HG02759 (cell line): Measurements from ENCODE around the gene PSMG1.
"Not testable (repeated sequence)": the region's sequence is repeated elsewhere in the genome, so short reads cannot be mapped to it uniquely, and the experiment has no call there.

Source experiments
- ATAC-seq: cut with Tn5 transposase; IDR thresholded peaks from one replicate; pipeline ENCODE4 v1.9.1; 2021; ENCODE audit warnings: mild to moderate bottlenecking, moderate library complexity; ENCODE audit not compliant: unreplicated experiment

Gene PSMG1, protein sequence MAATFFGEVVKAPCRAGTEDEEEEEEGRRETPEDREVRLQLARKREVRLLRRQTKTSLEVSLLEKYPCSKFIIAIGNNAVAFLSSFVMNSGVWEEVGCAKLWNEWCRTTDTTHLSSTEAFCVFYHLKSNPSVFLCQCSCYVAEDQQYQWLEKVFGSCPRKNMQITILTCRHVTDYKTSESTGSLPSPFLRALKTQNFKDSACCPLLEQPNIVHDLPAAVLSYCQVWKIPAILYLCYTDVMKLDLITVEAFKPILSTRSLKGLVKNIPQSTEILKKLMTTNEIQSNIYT

DNA sequence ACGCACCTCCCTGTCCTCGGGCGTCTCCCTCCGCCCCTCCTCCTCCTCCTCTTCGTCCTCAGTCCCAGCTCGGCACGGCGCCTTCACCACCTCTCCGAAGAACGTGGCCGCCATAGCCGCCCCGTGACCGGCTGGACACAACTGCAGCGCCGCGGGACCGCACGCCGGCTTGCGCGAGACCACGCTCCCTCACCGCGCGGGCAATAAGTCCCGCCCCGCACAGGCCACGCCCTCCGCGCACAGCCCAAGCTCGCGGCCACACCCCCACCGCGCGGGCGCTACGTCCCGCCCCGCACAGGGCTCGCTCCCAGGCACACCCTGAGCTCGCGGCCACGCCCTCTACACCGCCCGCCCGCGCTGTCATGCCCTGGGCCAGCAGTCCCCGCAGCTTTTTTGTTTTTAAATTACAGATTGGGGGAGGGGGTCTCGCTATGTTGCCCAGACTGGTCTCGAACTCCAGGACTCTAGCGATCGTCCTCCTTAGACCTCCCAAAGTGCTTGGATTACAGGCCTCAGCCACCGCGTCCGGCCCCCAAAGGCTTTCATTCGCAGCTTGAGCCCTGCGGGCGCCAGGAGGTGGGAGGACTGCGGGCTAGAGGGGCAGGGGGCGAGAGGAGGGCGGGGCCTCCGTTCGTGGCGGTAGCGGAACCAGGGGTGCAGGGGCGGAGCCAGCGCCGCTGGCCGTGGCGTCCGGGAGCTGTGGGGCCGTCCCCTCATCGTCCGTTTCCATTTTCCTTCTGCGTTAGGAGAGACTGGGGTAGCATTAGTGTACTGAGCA, at the start of gene PSMG1:
TSS of gene PSMG1 (minus strand) at position 180 of the 778 bp plus-strand sequence. CDS start at position 114, 66 bp downstream.
- peak; percentile 89 for ATAC-seq

DNA sequence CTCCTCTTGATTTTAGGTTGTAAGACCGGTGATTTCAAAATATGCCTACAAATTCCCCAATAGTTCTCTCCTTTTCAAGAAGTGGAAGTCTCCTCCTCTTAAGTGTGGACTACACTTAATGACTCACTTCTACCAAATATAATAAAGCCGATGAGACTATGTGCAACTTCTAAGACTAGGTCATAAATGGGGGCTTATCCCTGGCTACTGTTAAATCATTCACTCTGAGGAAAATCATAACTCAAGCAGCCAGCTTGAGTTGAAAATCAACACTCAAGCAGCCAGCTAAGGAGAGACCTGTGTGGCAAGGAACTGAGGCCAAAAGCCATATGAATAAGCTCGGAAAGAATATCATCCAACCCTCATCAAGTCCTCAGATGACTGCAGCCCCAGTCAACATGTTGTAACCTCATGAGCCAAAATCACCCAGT, 49.6 kb upstream of the PSMG1 start:
- ATAC-seq: no peak

DNA sequence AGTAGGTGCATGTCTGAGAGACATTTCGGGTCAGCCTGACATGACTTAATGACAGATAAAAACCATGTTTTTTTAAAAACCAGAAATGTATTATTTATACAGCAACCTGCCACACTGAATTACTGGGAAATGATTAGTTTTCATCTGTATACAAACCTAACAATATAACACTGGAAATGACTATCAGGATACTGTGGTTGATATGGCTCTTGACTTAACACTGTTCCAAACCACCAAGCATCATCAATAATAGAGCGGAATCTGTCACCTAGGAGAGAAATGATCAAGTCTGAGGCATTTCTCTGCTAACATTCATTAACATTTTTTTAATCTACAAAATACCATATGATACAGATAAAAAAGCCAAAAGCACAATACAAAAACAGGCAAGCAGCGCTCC, 41.7 kb upstream of the PSMG1 start:
- ATAC-seq: no peak

DNA sequence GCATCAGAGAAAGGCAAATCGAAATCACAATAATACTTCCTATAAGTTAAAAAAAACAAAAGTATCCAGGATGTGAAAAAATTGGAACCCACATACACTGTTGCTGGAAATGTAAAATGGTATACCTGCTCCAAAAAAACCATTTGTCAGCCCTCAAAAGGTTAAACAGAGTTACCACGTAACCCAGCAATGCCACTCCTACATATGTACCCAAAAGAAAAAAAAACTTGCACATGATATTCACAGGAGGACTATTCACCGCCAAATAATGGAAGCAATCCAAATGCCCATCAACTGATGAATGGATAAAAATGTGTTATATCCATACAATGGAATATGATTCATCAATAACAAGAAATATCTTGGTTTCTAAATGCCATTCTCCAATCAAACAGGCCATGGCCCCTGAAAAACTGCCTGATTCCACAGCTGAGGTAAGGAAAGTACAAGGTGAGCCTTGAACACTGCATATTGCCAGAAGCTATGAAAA, 38.8 kb upstream of the PSMG1 start:
- ATAC-seq: no peak

DNA sequence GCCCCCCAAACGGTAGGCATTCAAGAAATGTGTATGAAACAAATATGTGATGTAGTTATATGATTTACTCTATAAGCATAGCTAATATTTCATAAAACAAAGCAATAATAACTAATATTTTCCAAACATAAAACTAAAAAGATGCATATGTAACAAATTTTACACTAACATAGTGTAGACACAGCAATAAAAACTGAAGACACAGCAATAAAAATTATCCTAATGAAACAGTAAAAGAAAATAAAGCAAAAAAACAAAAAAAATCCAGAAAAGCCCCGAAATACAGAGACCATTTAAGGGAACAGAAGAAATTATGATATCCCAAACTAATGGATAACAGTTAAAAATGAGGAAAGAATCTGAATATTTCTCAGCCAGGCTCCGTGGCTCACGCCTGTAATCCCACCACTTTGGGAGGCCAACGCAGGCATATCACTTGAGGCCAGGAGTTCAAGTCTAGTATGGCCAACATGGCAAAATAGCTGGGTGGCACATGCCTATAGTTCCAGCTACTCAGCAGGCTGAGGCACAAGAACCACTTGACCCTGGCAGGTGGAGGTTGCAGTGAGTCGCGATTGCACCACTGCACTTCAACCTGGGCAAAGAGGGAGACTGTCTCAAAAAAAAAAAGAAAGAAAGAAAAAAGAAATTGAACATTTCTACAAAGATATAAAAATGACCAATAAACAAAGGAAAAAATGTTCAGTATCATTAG, 38.2 kb upstream of the PSMG1 start:
- no peak for ATAC-seq

DNA sequence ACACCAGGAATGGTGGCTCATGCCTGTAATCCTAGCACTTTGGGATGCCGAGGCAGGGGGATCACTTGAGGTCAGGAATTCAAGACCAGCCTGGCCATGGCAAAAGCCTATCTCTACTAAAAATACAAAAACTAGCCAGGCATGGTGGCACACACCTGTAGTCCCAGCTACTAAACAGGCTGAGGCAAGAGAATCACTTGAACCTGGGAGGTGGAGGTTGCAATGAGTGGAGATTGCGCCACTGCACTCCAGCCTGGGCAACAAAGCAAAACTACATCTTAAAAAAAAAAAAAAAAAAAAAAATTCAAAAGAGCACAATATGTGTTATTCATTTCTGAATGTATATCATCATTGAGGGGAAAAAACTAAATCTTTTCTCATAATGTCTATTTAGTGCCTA, 37.6 kb upstream of the PSMG1 start:
- not testable (repeated sequence) for ATAC-seq

DNA sequence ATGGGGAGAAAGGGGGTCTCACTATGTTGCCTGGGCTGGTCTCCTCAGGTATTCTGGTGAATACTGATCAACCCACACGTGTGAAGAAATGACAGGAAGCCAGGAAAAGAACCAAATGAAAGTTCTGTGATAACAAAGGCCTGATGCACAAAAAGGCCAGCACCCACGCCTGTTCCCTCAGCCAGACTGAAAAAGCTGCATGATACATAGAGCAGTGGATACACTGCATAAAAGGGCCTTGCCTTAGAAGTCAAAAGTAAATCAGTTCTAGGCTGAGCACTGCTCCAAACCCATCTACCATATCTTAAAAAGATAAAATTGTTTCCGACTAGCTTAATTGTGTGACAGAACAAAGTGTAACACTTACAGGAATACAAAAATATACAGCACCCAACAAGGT, 36.9 kb upstream of the PSMG1 start:
- ATAC-seq: no peak

DNA sequence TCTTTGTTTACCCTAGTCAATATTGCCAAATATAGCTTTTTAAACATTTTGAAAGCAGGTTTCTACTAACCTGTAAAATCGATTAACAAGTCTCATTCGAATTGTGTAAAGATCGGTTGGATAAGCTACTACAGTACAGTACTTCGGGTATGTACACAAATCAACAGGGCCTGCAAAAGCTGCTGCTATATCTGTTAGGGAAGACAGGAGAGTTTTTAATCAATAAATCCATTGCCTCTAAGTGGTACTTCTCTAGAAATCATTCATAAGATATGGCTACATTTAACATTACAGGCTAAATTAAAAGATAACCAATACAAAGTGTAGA, 34.8 kb upstream of the PSMG1 start:
- ATAC-seq: no peak

DNA sequence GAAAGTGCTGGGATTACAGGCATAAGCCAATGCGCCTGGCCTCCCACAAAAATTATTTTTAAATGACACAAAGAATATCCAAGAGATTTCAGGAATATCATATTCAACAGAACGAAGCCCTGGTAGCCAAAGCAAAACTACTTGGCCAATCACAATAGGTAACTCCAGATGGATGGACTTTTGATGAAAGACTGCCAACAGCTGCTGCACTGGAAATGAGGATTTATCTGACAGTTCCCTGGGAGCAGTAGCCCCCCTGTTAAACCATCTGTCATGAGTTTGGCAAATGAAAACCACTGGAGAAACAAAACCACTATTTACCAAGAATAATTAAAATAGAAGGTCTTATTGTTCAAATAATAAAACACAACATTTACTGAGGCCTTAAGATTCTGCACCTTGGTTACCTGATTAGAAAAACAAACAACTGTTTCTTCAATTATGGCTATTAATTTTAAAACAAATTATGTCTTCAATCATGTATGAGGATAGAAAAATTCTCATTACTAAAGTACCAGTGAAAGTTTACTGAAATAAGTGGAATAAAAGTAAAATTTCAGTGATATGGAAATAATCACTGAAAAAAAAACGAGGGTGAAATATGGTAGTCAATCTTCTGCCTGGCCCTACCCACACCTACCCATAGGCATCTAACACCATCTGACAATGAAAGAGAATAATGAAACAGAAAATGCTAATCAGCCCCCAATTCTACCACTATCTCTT, 34.3 kb upstream of the PSMG1 start:
- no peak for ATAC-seq

DNA sequence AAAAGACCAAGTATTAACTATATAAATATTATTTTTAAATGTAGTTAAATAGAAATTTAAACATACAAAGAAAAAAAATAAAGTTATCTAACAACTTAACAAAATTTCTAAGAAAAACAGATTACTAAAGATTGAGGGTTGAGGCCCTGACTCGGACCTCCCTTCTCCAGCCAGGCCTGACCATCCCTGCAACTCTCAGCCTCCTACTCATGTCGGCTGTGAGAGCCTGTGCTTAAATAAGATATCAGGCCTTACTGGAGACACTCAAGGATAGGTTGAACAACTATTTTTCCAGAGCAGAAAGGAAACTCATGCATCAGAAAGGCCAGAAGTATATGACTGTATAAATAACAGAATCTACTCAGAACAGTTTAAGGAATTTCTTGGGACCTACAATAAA, 33.0 kb upstream of the PSMG1 start:
- no peak for ATAC-seq

DNA sequence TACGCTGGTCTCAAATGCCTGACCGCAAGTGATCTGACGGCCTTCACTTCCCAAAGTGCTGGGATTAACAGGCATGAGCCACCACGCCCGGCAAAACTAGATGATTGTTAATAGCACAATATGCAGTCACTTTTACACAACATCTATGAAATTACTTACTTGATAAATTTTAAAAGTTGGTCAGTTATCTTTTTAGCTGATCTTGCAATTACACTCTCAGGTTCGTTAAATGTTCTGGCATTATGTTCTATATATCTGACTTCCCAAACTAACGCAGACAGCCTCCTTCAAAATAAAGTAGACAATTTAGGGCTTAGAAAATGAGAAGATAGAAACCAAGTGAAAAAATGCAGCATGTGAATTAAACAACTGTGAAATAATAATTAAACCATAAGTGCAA, 31.8 kb upstream of the PSMG1 start:
- no peak for ATAC-seq

DNA sequence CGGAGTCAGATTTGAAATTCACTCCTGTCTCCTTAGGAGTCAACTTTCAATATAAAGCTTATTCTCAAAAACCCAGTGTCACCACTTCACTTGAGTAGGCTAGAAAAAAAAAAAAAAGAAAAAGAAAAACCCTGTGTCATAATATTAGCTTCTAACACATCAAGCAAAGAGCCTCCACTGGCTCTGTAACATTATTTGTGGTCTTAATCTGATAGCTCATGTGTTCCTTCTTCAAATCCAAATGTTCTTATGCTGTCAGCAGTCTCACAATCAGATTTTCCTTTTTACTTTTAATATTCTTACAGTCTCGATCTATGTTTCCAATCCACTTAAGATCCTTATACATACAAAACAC, 26.1 kb upstream of the PSMG1 start:
- no peak for ATAC-seq

DNA sequence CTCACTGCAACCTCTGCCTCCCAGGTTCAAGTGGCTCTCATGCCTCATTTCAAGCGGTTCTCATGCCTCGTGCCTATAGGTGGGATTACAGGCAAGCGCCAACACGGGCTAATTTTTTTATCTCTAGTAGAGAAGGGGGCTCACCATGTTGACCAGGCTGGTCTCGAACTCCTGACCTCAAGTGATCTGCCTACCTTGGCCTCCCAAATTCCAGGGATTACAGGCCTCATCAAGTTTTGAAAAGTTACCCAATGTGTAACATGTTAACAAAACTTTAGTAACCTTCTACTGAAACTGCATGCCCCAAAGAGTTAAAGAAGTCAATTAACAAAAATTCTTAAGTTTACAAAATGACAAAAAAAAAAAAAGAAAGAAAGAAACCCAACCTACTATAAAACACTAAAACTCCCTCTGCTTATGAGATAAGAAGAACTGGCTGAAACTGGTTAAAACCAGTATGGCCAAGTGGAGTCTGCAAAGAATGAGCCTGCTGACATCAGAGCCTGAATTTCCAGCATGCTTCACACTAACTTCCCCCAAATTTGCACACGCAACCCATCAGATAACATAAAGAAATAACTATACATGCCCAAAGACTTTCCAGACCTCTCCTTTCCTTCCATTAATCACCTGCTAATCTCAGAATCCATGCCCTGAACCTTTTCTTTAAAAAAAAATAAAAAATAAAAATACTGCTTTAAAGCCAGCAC, 25.5 kb upstream of the PSMG1 start:
- ATAC-seq: no peak

DNA sequence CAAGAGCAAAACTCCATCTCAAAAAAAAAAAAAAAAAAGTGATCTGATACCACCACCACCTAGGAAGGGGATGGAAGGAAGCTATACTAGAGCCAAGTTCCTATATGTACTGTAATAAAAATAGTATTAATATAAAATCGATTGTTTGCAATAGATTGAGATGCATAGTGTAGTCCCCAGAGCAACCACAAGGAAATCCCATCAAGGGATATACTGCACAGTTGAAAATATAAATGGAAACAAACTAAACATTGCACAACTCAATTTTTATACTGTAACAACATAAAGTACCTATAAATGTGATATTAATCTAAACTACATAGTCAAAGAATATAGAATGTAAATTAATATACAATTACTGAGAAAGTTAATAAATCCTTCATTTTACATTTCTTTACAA, 20.9 kb upstream of the PSMG1 start:
- ATAC-seq: no peak

DNA sequence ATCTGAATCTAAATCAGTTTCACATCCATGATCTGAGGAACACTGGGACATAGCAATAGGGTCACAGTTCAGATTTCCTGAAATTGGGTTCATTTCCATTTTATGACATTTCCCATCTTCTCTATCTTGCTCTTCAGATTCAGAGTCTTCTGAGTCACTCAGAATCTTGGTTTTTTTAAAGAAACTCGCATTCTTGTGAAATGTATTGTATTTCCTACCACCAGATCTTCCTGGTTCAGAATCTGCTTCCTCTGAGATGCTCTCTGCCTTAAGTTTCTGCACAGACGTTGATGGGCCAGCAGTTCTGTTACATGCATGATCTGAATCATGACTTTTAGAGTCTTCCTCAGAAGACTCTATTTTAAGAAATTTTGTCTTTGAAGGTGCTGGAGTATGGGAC, 15.5 kb upstream of the PSMG1 start:
- ATAC-seq: no peak

DNA sequence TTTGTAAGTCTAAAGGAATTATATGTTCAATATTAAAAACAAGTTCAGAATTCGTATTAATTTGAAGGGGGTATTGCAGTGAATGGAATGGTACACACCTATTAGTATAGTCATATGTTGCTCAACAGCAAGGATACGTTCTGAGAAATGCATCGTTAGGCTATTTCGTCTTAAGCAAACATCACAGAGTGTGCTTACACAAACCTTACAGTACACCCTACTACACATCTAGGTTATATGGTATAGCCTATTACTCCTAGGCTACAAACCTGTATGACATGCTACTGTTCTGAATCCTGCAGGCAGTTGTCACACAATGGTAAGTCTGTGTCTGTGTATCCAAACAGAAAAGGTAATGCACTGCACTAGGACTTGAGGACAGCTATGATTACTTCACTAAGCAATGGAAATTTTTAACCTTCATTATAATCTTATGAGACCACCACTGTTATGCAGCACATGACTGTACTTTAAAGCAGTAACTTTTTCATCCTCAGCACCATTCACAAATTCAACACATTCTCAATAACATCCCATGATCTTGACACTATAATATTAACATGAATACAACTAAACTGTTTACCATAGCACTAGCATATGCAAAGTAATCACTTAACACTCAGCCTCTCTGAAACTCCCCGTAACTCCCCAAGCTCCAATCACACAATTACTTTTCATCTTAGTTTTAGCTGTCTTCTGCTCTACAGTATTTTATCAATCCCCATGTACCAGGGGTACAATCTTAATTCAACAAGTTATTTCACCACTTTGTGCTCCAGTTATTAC, 14.4 kb upstream of the PSMG1 start:
- no peak for ATAC-seq

DNA sequence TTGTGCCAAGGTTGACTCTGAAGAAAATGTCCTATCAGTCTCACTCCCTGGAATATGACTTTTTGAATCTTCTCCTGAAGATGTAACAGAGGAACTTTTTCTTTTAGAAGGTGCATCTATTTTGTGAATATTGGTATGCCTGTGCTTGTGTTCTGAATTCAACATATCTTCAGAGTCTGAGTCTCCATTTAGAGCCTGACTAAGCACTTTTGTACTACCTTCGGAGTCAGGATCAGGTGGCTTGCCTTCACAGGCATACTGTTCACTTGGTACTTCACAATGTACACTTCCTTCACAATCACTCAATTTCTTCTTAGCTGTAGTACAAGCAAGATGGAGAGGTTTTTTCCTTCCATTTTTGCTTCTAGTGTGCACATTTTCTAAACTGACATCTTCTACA, 13.6 kb upstream of the PSMG1 start:
- ATAC-seq: no peak

DNA sequence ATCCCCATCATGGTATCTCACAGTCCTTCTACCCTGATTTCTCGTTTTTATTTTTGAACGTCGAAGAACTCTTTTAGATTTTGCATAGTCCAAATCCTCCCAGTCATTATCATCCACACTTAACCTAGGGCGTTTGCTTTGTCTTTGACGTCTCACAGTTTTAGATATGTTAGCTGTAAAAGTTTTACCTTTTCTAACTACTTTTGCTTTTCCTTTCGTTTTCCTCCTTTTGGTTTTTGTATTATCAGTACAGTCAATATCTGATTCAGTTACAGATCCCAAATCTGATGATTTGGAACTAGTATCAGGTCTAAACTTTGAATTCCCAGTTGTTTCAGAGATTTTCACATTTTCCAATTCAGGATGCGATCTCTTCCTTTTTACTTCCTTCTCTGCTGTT, 13.1 kb upstream of the PSMG1 start:
- ATAC-seq: no peak

DNA sequence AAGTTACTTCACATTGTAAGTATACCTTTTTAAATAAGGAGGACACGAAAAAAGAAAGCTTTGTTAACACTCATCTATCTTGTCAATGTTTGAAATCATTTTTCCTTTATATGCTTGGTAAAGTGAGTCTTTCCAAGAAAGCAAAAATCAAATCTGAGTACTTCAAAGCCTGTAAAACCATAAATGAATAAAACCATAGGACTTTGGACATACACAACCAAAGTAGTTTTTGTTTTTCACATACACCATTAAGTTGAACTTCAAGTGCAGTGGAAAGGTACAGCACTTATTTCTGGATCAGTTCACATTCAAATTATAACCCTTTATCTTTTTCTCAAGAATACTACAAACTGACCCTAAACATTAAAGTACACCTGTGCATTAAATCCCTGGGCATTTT, 10.1 kb upstream of the PSMG1 start:
- ATAC-seq: no peak
